NCI-H774 (cell line): ENCODE data around the gene PKN2.
"Not testable (repeated sequence)": the region's sequence is repeated elsewhere in the genome, so short reads cannot be mapped to it uniquely, and the experiment has no call there.

Experiments used
- DNase-seq: peaks from one replicate; lab custom pipeline; 2025; lab: John Stamatoyannopoulos, UW

The PKN2 gene

GRCh38 chr1:88791192-88791591, 107.1 kb downstream of the PKN2 start:
- DNase-seq = no peak

GRCh38 chr1:88799491-88799890, 115.4 kb downstream of the PKN2 start:
- DNase-seq = no peak

GRCh38 chr1:88800382-88801051, 116.4 kb downstream of the PKN2 start:
- no peak for DNase-seq

- DNase-seq = no peak
These were observed 117.6 kb downstream of the PKN2 start for GRCh38 chr1:88801575-88802208.

GRCh38 chr1:88802404-88802803, 118.3 kb downstream of the PKN2 start:
- DNase-seq = no peak

- no peak for DNase-seq
These were observed 118.9 kb downstream of the PKN2 start for GRCh38 chr1:88802950-88803349.

- no peak for DNase-seq
These were observed 119.4 kb downstream of the PKN2 start for GRCh38 chr1:88803444-88803843.

- no peak for DNase-seq
These were observed 128.3 kb downstream of the PKN2 start for GRCh38 chr1:88812366-88812765.

- no peak for DNase-seq
These were observed 129.4 kb downstream of the PKN2 start for GRCh38 chr1:88813471-88813870.

- DNase-seq = not testable (repeated sequence)
These were observed 135.6 kb downstream of the PKN2 start for GRCh38 chr1:88819642-88820041.

GRCh38 chr1:88825721-88826120, 141.6 kb downstream of the PKN2 start:
- no peak for DNase-seq

- no peak for DNase-seq
These were observed 163.6 kb downstream of the PKN2 start for GRCh38 chr1:88847643-88848042.

- DNase-seq = no peak
These were observed 167.4 kb downstream of the PKN2 start for GRCh38 chr1:88851303-88852063.

- DNase-seq = no peak
These were observed 183.9 kb downstream of the PKN2 start for GRCh38 chr1:88867743-88868521.

GRCh38 chr1:88869644-88870043, 185.6 kb downstream of the PKN2 start:
- not testable (repeated sequence) for DNase-seq

GRCh38 chr1:88873737-88874349, 189.8 kb downstream of the PKN2 start:
- no peak for DNase-seq

- DNase-seq = no peak
These were observed 191.5 kb downstream of the PKN2 start for GRCh38 chr1:88875595-88875994.

- DNase-seq = no peak
These were observed 192.7 kb downstream of the PKN2 start for GRCh38 chr1:88876573-88877365.

GRCh38 chr1:88877382-88877825, 193.3 kb downstream of the PKN2 start:
- DNase-seq = no peak

- DNase-seq = no peak
These were observed 193.8 kb downstream of the PKN2 start for GRCh38 chr1:88877911-88878310.

- no peak for DNase-seq
These were observed 194.7 kb downstream of the PKN2 start for GRCh38 chr1:88878731-88879130.
